Heart left ventricle (tissue), 16 donors: ENCODE results near the gene CES2. TPM values are rescaled to one million over a fixed set of nuclear protein-coding genes. Genes with fewer than 3 reads are reported as not detected.
A peak's percentile ranks its signal among the peaks of the same experiment; 100 is the strongest.

Source experiments
- ATAC-seq, 4 donors: fragments of 200-7000 bp; cut with Tn5 transposase; one replicate each; pipeline ENCODE4 v1.9.1; 2020 to 2022; ENCODE audit warnings: moderate library complexity in 4 of 4, mild to moderate bottlenecking in 3 of 4, moderate number of reproducible peaks in 1 of 4
- DNase-seq, 5 donors: peaks; one replicate each; pipeline ENCODE4 v3.0.0-alpha.2; 2020
- H3K27ac ChIP-seq, 12 donors: fragments of 200-600 bp; sonication (generic) in 4 of 12; one replicate each; pipeline versions ENCODE4 v1.5.0 to v1.8.0; 2016 to 2022; ENCODE audit warnings: mild to moderate bottlenecking in 2 of 12
- H3K27me3 ChIP-seq, 9 donors: fragments of 200-600 bp; sonication (generic) in 2 of 9; one replicate each; pipeline versions ENCODE4 v1.5.1 to v1.8.0; 2016 to 2022; ENCODE audit warnings: mild to moderate bottlenecking in 3 of 9
- H3K36me3 ChIP-seq, 9 donors: fragments of 200-600 bp; sonication (generic) in 2 of 9; one replicate each; pipeline versions ENCODE4 v1.5.0 to v1.8.0; 2018 to 2022; ENCODE audit warnings: mild to moderate bottlenecking in 2 of 9
- H3K4me1 ChIP-seq, 12 donors: fragments of 200-600 bp; sonication (generic) in 4 of 12; one replicate each; pipeline versions ENCODE4 v1.5.0 to v1.8.0; 2016 to 2022; ENCODE audit warnings: mild to moderate bottlenecking in 3 of 12
- H3K4me3 ChIP-seq, 12 donors: fragments of 200-600 bp; sonication (generic) in 4 of 12; one replicate each; pipeline versions ENCODE4 v1.5.0 to v1.8.0; 2017 to 2022; ENCODE audit warnings: mild to moderate bottlenecking in 9 of 12, moderate library complexity in 4 of 12
- H3K9me3 ChIP-seq, 12 donors: fragments of 200-600 bp; sonication (generic) in 4 of 12; one replicate each; pipeline versions ENCODE4 v1.5.0 to v1.8.0; 2016 to 2022; ENCODE audit warnings: mild to moderate bottlenecking in 1 of 12
- POLR2A ChIP-seq, 2 donors: fragments of 450-650 bp; IDR thresholded peaks; one replicate each; pipeline ENCODE4 v1.6.1; 2017; ENCODE audit warnings: antibody characterized with exemption in 2 of 2, mild to moderate bottlenecking in 2 of 2, moderate library complexity in 2 of 2
- WGBS, 4 donors: extraction: QIAGEN DNeasy Blood & Tissue Kit in 2 of 4; methylation state at CpG; one replicate each; pipeline versions ENCODE4 v1.1.5 to v1.1.7; 2013 to 2018; 5-methylcytosine and 5-hydroxymethylcytosine counted together
- intact Hi-C, 10 donors: fragments of 100-400 bp; cut with DNase I; formaldehyde crosslinking; loops; one replicate each; pipeline versions ENCODE4 v1.11.1 to v1.14.2; 2022
- polyA plus RNA-seq, 2 donors: library from polyadenylated mRNA; stranded (reverse); fragments of 200-250 nt; gene quantifications; one replicate each; pipeline ENCODE4 v1.2.3, GENCODE V29; 2013
- total RNA-seq, 9 donors: library from RNA; depleted of rRNA in 2 of 9; stranded (reverse); fragments of >200 nt in 2 of 9; fragmentation: NEBNext Ultra II Directional in 3 of 9; extraction: Animal tissue kit (Norgen Biotek cat#: 25700) in 3 of 9; gene quantifications; one replicate each; pipeline versions ENCODE4 v1.1.0 to v1.2.4, GENCODE V29; 2016 to 2023
- TF ChIP-seq, protein P1 (sequence below), 12 donors: fragments of 200-600 bp; sonication (generic) in 4 of 12; IDR thresholded peaks; one replicate each; pipeline versions ENCODE4 v1.5.0 to v1.8.0; 2018 to 2022; ENCODE audit warnings: antibody characterized with exemption in 12 of 12, mild to moderate bottlenecking in 5 of 12
- donor health status: ischemic (EF 13 %, LVEDD 7.1; RV severe dilation, severe dysfunction).
- donor health status: healthy with polysubstance abuse.
- donor health status: DM: no; HTN: yes; CAD: no.
- donor health status: DM: no; HTN: no; CAD: no.
- donor health status: ischemic (EF 25% LVEDD 6.9; RV normal size, moderate dysfunction).
- donor health status: ischemic (EF 25% LVEDD 5.7; RV mildly dilated, moderate dysfunction).
- donor health status: healthy.
- donor health status: DM: yes; HTN: yes; CAD: no.
- donor health status: ischemic (EF 35%, LVEDD 5.7; RV mildly dilated, moderate dysfunction).
- donor health status: nonischemic (EF 11% LVEDD 7.7; RV severe dilation, severe dysfunction).
- donor health status: DM: yes; HTN: yes; CAD: no.
- donor health status: PGD.
- donor health status: ischemic (EF 29% LVEDD 5.4; RV normal size, mild dysfunction).
- donor health status: nonischemic (EF 23%, LVEDD 6.1; RV moderate dilation, normal function).

CES2 gene
- total and polyA plus RNA-seq, 11 donors: 40.9 to 157 (median 78.8) TPM

DNA sequence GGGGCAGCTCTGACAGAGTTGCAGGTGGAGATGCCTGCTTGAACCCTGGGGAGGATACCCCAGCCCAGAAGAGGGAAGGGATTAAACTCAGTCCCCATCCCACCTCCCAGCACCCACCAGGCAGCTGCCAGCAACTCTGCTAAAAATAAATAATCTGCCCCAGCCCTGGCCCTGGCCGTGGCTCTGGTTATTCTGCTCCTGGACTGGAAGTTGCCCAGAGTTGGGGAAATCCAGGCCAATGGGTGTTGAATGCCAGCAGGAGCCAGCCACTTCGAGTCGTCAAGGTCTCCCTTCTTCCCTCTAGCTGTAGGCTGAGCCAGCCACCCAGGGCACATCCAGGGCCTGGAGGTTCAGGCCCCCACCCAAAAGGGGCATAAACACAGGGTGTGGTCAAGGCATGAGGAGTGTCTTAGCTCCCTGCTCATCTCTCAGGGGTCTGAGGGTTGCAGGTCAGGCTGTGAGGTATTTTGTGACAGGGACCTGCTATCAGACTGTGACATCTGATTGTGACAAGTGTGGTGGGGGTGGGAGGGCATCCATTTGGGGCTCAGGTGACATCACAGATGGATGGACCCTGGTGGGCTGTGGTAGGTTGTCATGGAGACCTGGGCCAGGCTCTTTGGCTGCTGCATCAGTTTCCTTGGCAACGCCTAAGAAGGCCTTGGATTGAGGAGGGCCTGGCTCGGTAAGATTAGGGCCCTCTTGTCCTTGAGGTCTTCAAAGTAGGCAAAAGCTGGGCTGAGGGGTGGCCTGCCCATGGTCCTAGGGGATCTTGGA is 9.0 kb upstream of the CES2 start:
- Histone ChIP-seq H3K27ac (peak overlapping the region; percentile 80 to 99 (median 93)), H3K4me1 (peaks cover 0 to 60% (median 28%) of the 10 kb centered on the region in 12 donors), H3K36me3 (peaks cover 0 to 24% (median 3%) of the 10 kb centered on the region in 9 donors), H3K4me3 (peak overlapping the region in 11 of 12 donors; percentile 54 to 94 (median 71)), H3K27me3 (peaks cover 0 to 34% (median 0%) of the 10 kb centered on the region in 9 donors), H3K9me3 (no peaks in the 10 kb centered on the region)
- ATAC-seq (peak; percentile 31 to 66 (median 48)), DNase-seq (peak; percentile 72 to 86 (median 78))
- 39 to 57% (median 49%) methylated on average over 4 to 5 of the region's 5 CpGs for WGBS, 4 donors
- intact Hi-C loops: loop anchor here in 1 of 10 donors (1.0 kb wide), 1 partner anchor 23 kb away; no protein-coding TSS in a partner anchor
- TF ChIP-seq, protein P1, sequence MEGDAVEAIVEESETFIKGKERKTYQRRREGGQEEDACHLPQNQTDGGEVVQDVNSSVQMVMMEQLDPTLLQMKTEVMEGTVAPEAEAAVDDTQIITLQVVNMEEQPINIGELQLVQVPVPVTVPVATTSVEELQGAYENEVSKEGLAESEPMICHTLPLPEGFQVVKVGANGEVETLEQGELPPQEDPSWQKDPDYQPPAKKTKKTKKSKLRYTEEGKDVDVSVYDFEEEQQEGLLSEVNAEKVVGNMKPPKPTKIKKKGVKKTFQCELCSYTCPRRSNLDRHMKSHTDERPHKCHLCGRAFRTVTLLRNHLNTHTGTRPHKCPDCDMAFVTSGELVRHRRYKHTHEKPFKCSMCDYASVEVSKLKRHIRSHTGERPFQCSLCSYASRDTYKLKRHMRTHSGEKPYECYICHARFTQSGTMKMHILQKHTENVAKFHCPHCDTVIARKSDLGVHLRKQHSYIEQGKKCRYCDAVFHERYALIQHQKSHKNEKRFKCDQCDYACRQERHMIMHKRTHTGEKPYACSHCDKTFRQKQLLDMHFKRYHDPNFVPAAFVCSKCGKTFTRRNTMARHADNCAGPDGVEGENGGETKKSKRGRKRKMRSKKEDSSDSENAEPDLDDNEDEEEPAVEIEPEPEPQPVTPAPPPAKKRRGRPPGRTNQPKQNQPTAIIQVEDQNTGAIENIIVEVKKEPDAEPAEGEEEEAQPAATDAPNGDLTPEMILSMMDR (IDR thresholded peaks at IDR 0.05): peak in 2 of 12 donors; percentile 4 to 10
- no peak for TF ChIP-seq POLR2A (IDR thresholded peaks at IDR 0.05)

DNA sequence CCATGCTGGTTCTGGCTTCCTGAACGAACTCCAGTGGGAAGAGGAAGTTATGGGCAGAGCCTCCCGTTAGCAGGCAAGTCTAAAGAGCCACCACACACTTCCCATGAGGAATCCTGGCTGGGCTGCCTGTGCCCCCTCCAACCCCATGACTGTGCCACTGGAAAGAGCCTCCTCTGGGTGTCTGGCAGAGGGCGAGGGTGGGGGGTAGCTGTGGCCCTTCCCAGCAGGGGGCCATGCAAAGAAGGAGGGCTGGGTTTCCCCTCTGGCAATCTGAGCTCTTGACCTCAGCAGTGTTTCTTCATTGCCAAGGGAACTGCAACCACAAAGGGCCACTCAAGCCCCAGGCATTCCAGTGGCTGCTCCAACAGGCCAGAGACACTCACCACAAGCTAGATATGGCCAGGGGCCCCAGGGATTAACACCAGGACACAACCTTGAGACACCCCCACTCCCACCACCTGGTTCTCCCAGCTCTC is 8.3 kb upstream of the CES2 start:
- intact Hi-C loops: loop anchor here in 1 of 10 donors (1.0 kb wide), 1 partner anchor 24 kb away; no protein-coding TSS in a partner anchor
- Histone ChIP-seq H3K4me3 (no peak overlapping the region), H3K27me3 (peaks cover 0 to 34% (median 0%) of the 10 kb centered on the region in 9 donors), H3K36me3 (peaks cover 0 to 23% (median 7%) of the 10 kb centered on the region in 9 donors), H3K4me1 (peaks cover 0 to 55% (median 25%) of the 10 kb centered on the region in 12 donors), H3K9me3 (no peaks in the 10 kb centered on the region), H3K27ac (peak overlapping the region; percentile 62 to 99 (median 92))
- TF ChIP-seq, protein P1 (IDR thresholded peaks at IDR 0.05): no peak
- TF ChIP-seq POLR2A (IDR thresholded peaks at IDR 0.05): no peak
- DNase-seq (peak in 4 of 5 donors; percentile 62 to 89 (median 75)), ATAC-seq (peak; percentile 8 to 47 (median 32))
- 29 to 60% (median 40%) methylated on average over 1 to 3 of the region's 3 CpGs for WGBS, 4 donors

GRCh38 chr16:66927918-66928649 is 7.2 kb upstream of the CES2 start:
- H3K27me3 ChIP-seq: peaks cover 0 to 32% (median 0%) of the 10 kb centered on the region in 9 donors
- TF ChIP-seq POLR2A (IDR thresholded peaks at IDR 0.05): no peak
- TF ChIP-seq, protein P1 (IDR thresholded peaks at IDR 0.05): no peak
- no peaks in the 10 kb centered on the region for H3K9me3 ChIP-seq
- intact Hi-C loops: no loop called here
- H3K36me3 ChIP-seq: peaks cover 0 to 25% (median 10%) of the 10 kb centered on the region in 9 donors
- H3K4me3 ChIP-seq: no peak overlapping the region
- peak in 1 of 5 donors; percentile 66 for DNase-seq
- 61 to 84% (median 77%) methylated on average over 8 of the region's 8 CpGs for WGBS, 4 donors
- H3K27ac ChIP-seq: peak overlapping the region in 11 of 12 donors; percentile 80 to 99 (median 92)
- peaks cover 0 to 58% (median 30%) of the 10 kb centered on the region in 12 donors for H3K4me1 ChIP-seq
- no peak for ATAC-seq
